HTR-8/SVneo (cell line): ENCODE results near the gene CCDC24.

Experiments used
- DNase-seq: peaks from one replicate; pipeline ENCODE4 v3.0.0; 2011; ENCODE audit warnings: low spot score, mixed read lengths; ENCODE audit not compliant: insufficient read length
- FAIRE-seq: peaks from 2 replicates; lab custom pipeline; 2011; peaks lifted over from hg19 to GRCh38; lab: Jason Lieb, UNC

The CCDC24 gene

GRCh38 chr1:43995984-43996732 lies 4.8 kb downstream of the CCDC24 start:
- no peak for FAIRE-seq
- DNase-seq: no peak

- DNase-seq (no peak), FAIRE-seq (no peak)
These were observed 5.3 kb downstream of the CCDC24 start for GRCh38 chr1:43996733-43997115.

DNA sequence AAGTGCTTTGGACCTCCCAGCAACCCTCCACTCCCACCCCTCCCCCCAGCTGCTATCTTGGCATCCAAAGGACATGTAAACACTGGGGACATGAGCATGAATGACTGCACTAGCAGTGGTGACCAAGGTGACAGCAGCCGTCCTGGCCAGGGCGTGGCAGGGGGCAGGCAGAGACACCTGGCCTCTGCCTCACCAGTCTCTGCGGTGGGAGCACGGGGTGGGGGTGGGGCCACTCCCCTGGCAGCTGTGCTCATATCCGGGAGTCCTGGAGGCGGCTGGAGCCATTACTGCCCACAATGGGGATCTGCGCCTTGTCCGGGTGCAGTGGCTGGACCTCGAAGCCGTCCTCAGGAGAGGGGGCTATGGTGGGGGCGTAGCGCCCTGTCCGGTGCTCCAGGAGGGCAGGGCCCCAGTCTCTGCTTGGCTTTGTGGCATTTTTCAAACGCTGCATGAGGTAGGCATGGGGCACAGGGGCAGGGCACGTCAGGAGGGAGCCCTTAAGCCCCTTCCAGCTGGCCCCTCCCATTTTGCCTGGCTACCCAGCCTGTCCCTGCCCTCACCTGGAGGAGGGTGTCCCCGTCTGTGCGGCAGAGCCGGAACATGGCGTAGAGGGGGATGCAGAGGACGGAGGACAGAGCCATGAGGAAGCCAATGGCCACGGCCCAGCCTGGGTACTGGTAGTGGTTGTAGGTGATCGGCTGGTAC lies 6.0 kb downstream of the CCDC24 start:
- FAIRE-seq: no peak
- DNase-seq: no peak

DNA sequence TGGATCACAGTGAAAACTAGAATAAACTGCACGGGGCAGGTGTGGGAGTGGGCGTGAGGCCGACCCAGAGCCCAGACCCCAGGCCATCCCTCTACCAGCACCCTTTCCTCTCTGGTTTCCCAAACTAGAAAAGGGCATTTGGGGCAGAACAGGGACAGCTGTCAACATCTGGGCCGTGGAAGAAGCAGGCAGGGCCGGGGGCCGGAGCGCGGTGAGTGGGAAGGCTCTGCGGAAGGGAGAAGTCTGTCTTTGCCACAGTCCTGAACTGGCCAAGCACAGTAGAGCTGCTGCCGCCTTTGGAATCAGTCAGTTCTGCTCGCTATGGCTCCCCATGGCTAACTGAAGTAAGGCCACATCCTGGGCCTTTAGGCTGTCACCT lies 6.6 kb downstream of the CCDC24 start:
- DNase-seq: no peak
- no peak for FAIRE-seq

DNA sequence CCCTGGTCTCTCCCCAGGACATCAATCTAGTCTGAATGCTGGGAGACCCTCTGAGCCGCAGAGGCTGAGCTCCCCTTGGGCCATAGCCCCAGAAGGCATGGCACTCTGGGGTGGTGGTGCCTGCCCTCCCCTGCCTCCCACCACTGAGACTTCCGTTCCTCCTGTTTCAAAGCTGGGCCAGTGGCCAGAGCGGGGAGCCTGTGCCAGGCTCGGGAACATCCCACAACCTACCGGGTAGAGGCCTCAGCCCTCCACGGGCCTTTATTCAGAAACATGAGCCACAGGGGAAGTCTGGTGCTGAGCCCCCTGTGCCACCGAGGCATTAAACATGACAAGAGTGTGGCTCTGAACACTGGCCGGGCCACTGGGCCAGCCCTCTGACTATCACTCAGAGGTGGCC lies 8.1 kb downstream of the CCDC24 start:
- no peak for DNase-seq
- no peak for FAIRE-seq

GRCh38 chr1:44000122-44000665 lies 8.8 kb downstream of the CCDC24 start:
- DNase-seq (no peak), FAIRE-seq (no peak)

- FAIRE-seq: no peak
- no peak for DNase-seq
These were observed 10.8 kb downstream of the CCDC24 start for GRCh38 chr1:44002165-44002564.

DNA sequence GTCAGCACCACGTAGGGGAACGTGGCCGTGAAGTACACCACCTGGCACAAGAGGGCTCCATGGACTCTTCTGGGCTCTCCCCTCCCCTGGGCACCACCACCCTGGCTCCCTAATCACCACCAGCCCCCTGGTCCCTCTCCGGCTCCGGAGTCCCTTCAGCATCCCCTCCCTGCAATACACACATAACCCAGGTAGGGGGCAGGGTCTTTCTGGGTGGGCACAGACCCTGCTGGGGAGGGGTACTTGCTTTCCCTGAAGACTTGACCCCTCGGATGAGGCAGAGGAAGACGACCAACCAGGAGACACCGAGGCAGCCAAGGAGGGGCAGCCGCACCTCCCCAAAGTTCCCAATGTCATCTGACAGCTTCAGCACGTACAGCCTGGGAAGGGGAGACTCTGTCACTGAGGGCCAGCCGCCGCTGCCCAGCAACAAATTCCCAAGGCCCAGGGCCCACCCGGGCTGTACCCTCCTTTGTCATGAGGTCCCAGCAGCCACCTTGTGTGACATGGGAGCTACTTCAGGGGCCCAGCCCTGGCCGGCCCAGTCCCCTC lies 11.3 kb downstream of the CCDC24 start:
- FAIRE-seq (no peak), DNase-seq (no peak)

DNA sequence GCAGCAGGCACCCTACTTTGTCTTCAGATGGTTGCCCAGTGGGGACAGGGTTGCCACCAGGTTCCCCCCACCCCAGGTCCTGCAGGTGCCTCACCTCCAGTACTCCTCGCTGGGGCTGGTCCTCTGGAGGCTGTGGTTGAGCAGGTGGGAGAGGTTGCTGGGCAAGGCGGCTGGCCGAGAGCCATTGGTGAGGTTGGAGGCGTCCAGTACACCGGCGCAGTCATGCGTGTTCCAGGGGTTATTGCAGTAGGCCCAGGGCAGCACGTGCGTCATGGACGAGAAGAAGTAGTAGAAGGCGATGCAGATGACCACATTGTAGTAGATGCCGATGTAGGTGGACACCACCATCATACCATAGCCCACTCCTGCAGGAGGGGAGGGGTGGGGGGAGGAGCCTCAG lies 16.9 kb downstream of the CCDC24 start:
- FAIRE-seq (no peak), DNase-seq (no peak)

- DNase-seq: no peak
- no peak for FAIRE-seq
These were observed 19.6 kb downstream of the CCDC24 start for GRCh38 chr1:44010935-44011471.

DNA sequence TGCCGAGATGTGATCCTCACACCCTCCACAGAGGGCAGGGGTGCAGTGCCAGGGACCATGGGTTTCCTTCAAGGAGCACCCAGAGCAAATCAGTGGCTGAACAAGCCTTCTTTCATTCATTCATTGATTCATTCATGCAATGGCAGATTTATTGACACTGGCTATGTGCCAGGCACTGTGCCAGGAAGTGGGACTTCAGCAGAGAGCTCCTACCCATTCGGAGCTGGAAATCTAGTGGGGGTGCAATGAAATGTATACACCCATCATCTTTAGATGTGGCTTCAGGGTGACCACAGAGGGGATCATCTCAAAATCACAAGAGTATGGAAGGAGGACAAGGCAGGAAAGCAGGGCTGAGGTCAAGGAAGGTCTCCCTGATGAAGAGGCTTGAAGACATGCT lies 21.0 kb downstream of the CCDC24 start:
- DNase-seq (no peak), FAIRE-seq (no peak)

- no peak for DNase-seq
- no peak for FAIRE-seq
These were observed 21.7 kb downstream of the CCDC24 start for GRCh38 chr1:44012941-44013609.

GRCh38 chr1:44013949-44014348 lies 22.6 kb downstream of the CCDC24 start:
- DNase-seq: no peak
- FAIRE-seq: no peak

DNA sequence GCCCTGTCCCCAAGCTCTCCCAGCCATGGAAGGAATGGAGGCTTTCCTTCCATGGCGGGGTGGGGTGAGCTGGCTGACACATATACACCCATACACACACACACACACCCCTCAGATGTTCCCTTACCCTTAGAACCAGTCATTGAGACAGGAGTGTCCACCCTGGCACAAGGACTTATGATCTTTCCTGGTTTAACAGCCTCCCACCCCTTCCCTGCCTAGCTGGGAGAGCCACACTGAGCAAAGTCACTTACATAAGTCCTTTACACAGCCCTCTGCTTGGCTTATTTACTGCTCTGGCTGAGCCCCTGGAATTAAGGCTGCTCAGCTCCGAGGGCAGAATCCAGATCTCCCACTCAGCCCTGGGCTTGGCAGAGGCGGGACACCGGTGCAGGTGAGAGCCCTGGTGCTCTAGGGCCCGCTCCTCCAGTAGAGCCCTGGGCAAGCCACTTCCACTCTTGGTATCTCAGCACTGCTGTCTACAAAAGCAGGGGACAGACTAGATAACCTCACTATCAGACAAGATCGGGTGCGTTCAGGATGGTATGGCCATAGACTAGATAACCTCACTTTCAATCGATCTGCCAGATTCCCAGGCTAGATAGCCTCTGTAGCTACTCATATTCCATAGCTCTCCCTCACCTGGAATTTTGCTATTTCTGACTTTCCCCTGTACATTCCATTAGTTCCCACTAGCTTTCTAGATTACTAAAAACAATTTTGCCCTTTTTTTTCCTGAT lies 23.1 kb downstream of the CCDC24 start:
- no peak for DNase-seq
- no peak for FAIRE-seq

GRCh38 chr1:44015206-44015605 lies 23.8 kb downstream of the CCDC24 start:
- FAIRE-seq: no peak
- DNase-seq: no peak

DNA sequence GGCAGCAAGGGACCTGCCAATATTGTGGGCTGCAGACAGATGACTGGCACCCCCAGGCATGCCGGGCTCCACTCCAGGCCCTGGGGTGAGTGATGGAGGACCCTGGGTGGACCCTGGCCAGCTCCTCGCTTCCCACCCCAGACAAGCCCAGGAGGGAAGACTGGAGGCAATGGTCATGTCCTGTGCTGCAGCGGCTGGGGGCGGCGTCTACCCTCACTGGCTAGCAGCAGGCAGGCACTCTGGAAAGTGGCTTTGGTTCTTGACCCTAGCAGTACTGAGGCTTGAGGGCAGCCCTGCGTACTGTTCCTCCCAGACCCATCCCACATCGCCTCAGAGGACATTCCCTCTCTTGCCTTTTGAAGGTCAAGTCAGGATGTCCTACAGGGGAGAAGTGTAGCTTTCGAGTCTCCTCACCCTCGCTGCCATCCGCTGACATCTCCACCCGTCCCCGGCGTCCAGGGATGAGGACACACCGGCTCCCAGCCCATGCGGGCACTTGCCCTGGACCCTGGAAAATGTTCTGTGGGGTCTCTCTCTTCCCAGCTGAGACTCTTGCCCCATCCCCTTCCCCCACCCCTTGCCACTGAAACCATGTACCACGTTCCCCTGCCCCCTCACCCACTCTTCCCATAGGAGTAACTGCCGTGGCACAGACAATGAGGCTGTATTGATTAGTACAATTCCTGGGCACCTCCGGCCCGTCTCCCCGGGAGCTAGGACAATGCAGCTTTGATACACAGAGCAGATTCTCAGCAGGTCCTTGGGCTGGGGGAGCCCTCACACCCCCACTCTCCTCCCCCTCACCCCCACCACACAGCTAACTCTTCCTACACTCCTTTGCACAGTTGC lies 24.9 kb downstream of the CCDC24 start:
- FAIRE-seq (no peak), DNase-seq (no peak)

DNA sequence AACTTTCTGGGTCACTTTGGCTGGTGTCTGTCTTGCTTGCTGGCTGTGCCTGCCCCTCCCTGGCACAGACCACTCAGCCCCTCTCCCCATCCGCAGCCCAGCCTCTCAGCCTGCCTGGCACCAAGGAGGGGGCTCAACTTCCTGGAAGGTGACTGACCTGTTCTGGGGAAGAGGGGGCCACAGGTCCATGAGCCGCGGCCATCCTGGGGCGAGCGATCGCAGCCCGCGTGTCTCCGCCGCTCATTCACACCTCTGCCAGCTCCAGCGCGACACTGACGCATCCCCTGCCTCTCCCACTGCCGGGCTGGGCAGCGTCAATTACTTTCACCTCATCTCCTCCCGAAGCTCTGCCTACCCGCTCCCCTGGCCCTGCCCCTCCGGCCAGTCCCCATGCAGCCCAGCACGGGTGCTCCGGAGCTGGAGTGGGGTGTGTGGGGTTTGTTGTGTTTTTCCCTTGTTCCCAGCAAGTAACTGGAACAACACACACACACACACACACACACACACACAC lies 25.5 kb downstream of the CCDC24 start:
- FAIRE-seq (no peak), DNase-seq (no peak)

- FAIRE-seq (no peak), DNase-seq (no peak)
These were observed 28.1 kb downstream of the CCDC24 start for GRCh38 chr1:44019466-44019948.

- no peak for FAIRE-seq
- DNase-seq: no peak
These were observed 29.1 kb downstream of the CCDC24 start for GRCh38 chr1:44020464-44020863.
